ENCODE results near the gene SUN5. TPM values are rescaled to one million over a fixed set of nuclear protein-coding genes. Genes with fewer than 3 reads are reported as not detected.

Gene SUN5
- total RNA-seq, 4 donors from 2014 or later: not detected

DNA sequence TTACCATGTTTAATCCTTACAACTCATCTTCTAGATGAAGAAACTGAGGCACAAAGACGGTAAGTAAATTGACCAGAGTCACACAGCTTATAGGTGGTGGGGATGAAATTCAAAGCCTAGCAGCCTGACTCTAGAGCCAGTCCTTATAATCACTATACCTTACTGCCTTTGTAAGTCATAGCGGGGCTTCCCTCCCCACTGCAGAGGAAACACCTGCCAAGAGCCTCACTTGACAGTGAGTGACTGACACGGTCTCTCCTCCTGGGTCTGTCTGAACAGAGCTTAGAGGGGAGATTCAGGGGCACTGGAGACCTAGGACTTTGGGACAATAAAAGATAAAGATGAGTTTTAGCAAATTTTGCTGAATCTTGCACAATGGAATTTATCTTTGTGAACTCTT is 12.8 kb downstream of the SUN5 start:
- Histone ChIP-seq H3K27ac (no peak overlapping the region), H3K9me3 (no peaks in the 10 kb centered on the region), H3K4me1 (no peaks in the 10 kb centered on the region), H3K27me3 (no peaks in the 10 kb centered on the region), H3K4me3 (no peak overlapping the region), H3K36me3 (no peaks in the 10 kb centered on the region)
- no peak for TF ChIP-seq POLR2A (IDR thresholded peaks at IDR 0.05)
- TF ChIP-seq, protein P1, sequence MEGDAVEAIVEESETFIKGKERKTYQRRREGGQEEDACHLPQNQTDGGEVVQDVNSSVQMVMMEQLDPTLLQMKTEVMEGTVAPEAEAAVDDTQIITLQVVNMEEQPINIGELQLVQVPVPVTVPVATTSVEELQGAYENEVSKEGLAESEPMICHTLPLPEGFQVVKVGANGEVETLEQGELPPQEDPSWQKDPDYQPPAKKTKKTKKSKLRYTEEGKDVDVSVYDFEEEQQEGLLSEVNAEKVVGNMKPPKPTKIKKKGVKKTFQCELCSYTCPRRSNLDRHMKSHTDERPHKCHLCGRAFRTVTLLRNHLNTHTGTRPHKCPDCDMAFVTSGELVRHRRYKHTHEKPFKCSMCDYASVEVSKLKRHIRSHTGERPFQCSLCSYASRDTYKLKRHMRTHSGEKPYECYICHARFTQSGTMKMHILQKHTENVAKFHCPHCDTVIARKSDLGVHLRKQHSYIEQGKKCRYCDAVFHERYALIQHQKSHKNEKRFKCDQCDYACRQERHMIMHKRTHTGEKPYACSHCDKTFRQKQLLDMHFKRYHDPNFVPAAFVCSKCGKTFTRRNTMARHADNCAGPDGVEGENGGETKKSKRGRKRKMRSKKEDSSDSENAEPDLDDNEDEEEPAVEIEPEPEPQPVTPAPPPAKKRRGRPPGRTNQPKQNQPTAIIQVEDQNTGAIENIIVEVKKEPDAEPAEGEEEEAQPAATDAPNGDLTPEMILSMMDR (IDR thresholded peaks at IDR 0.05): no peak
- DNase-seq: no peak
- intact Hi-C loops (cut with DNase I; ENCODE audit: low total_unique reads): no loop called here

GRCh38 chr20:32990426-32990825 is 13.8 kb downstream of the SUN5 start:
- Histone ChIP-seq H3K9me3 (no peaks in the 10 kb centered on the region), H3K4me1 (no peaks in the 10 kb centered on the region), H3K4me3 (no peak overlapping the region), H3K36me3 (no peaks in the 10 kb centered on the region), H3K27ac (no peak overlapping the region), H3K27me3 (no peaks in the 10 kb centered on the region)
- no peak for DNase-seq
- intact Hi-C loops (cut with DNase I; ENCODE audit: low total_unique reads): no loop called here
- TF ChIP-seq POLR2A (IDR thresholded peaks at IDR 0.05): no peak
- TF ChIP-seq, protein P1 (IDR thresholded peaks at IDR 0.05): no peak

- H3K4me3 ChIP-seq: no peak overlapping the region
- DNase-seq: no peak
- no peak overlapping the region for H3K27ac ChIP-seq
- intact Hi-C loops (cut with DNase I; ENCODE audit: low total_unique reads): no loop called here
- no peak for TF ChIP-seq POLR2A (IDR thresholded peaks at IDR 0.05)
- TF ChIP-seq, protein P1 (IDR thresholded peaks at IDR 0.05): no peak
- H3K27me3 ChIP-seq: no peaks in the 10 kb centered on the region
- H3K4me1 ChIP-seq: no peaks in the 10 kb centered on the region
- no peaks in the 10 kb centered on the region for H3K9me3 ChIP-seq
- H3K36me3 ChIP-seq: no peaks in the 10 kb centered on the region
Observed at GRCh38 chr20:32989507-32990283, 14.5 kb downstream of the SUN5 start.

DNA sequence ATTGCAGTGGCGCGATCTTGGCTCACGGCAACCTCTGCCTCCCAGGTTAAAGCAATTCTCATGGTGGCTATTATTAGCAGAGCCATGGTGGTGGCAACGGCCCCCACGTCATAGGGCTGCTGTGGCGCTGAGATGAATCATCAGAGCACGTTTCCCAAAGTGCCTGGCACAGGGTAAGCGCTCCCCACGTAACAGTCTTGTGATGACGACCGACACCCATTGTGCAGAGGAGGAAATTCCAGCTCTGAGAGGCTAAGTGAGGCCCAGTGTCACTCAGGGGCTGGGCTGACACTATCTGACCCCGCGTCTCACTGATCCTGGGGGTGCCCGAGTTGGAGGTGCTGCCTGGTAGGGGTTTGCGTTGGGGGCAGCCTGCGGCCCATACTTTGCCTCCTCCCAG is 16.2 kb downstream of the SUN5 start:
- no peaks in the 10 kb centered on the region for H3K4me1 ChIP-seq
- intact Hi-C loops (cut with DNase I; ENCODE audit: low total_unique reads): no loop called here
- H3K9me3 ChIP-seq: no peaks in the 10 kb centered on the region
- H3K27me3 ChIP-seq: no peaks in the 10 kb centered on the region
- H3K27ac ChIP-seq: no peak overlapping the region
- no peak overlapping the region for H3K4me3 ChIP-seq
- DNase-seq: no peak
- TF ChIP-seq POLR2A (IDR thresholded peaks at IDR 0.05): no peak
- TF ChIP-seq, protein P1 (IDR thresholded peaks at IDR 0.05): no peak
- no peaks in the 10 kb centered on the region for H3K36me3 ChIP-seq

- TF ChIP-seq, protein P1 (IDR thresholded peaks at IDR 0.05): no peak
- no peaks in the 10 kb centered on the region for H3K9me3 ChIP-seq
- no peaks in the 10 kb centered on the region for H3K4me1 ChIP-seq
- no peaks in the 10 kb centered on the region for H3K27me3 ChIP-seq
- DNase-seq: no peak
- no peaks in the 10 kb centered on the region for H3K36me3 ChIP-seq
- no peak overlapping the region for H3K27ac ChIP-seq
- no peak overlapping the region for H3K4me3 ChIP-seq
- intact Hi-C loops (cut with DNase I; ENCODE audit: low total_unique reads): no loop called here
Observed at GRCh38 chr20:32987044-32987825, 17.0 kb downstream of the SUN5 start.

Measured in uterus (tissue), 4 donors.